ENCODE measurements around the gene C12orf75.
"Not testable (repeated sequence)": the region's sequence is repeated elsewhere in the genome, so short reads cannot be mapped to it uniquely, and the experiment has no call there.

C12orf75 gene

DNA sequence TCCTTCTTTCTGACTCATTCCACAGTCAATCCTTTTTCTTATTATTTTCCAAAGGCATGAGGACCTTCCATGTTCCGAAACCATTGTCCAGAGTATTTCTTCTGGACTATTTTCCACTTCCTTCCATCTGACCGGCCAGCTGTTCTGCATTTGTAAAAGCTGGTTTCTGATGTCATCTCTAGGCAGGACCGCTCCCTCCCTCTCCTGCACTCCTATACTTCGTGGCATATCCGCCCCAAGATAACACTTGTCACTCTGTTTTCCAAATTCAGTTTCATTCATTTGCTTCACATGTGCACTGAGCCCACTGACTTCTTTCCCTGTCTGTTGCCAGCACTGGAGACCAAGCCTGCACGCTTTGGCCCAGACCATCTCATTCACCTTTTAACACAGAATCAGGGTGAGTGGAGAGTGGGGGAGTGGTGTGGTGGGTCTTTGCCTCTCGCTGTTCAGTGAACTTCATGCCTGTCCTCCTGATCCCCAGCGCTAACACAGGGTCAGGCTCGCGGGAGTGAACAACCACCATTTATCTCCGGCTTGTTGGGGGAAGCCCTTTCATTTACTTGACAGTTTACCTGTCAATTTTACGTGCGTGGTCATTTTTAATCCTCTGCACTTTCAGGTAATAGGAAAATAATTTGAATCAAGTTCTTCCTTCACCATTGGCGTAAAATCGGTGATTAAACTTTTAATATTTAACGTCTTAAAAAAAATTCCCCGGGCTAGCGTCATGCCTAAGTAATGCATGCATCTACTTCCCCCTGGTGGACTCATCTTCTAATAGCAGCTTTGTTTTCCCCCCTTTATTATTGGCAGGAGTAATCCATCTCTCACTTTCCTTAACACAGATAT is 52.5 kb downstream of the C12orf75 start:
- peak; percentile 24 for FAIRE-seq

DNA sequence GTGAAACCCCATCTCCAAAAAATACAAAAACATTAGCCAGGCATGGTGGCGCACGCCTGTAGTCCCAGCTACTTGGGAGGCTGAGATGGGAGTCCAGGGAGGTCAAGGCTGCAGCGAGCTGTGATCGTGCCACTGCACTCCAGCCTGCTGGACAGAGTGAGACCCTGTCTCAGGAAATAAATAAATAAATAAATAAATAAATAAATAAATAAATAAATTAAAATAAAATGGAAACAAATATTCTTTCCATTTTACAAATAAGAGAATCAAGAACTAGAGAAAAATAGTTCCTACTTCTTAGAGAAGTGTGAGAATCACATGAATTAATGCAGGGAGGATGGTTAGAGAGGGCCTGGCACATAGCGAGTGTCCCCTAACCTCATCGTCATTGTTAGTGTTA is 53.7 kb downstream of the C12orf75 start:
- FAIRE-seq = no peak

- no peak for FAIRE-seq
Observed at GRCh38 chr12:105384916-105385535, 54.5 kb downstream of the C12orf75 start.

GRCh38 chr12:105386431-105386830 is 55.9 kb downstream of the C12orf75 start:
- no peak for FAIRE-seq

DNA sequence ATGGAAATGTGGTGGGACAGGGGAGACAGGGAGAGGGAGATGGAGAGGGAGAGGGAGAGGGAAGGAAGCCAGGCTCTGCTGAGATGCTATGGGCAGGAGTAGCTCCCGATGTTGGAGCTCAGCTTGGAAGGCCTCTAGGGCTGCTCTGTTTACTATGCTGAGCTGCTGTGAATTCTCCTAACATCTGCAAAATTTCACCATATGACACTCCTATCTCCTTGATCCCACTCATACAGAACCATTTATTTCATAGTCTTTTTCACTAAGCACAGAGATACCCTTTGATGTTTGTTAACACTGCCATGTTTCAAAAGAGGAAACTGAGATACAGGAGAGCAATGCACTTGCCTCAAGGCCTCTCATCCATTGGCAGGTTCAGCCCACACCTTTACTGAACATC is 60.7 kb downstream of the C12orf75 start:
- no peak for FAIRE-seq

GRCh38 chr12:105393587-105393986 is 63.1 kb downstream of the C12orf75 start:
- FAIRE-seq = no peak

DNA sequence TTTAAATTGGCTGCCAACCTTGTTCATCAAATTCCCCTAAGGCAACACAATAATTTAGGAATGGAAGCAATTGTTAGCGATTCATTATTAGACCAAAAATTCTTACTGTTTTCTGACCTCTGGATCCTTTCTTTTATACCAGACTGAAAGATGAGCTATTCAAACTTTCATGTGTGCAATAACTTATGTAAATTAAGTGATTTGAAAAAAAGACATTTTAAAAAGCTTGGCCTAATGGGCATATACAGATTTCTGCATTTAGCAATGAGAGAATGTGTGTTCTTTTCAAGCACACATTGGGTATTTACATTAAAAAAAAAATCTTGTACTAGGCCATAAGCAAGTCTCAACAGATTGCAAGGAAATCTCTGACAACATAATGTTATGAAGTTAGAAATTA is 65.5 kb downstream of the C12orf75 start:
- peak; percentile 21 for FAIRE-seq

GRCh38 chr12:105396983-105397382 is 66.5 kb downstream of the C12orf75 start:
- FAIRE-seq = no peak

DNA sequence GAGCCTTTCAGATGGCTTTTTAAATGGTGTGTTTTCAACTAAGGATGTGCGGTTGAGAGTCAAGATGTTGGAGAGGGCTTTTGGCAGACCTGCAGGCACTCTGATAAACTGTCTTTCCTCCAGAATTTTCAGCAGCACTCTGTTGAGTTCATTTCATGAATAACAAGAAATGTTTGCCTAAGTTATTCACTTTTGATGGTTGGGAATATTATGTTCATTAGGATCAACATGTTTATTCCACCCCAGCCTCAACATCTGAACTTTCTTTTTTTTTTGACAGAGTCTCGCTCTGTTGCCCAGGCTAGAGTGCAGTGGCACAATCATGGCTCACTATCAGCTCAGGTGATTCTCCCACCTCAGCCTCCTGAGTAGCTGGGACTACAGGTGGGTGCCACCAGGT is 68.4 kb downstream of the C12orf75 start:
- FAIRE-seq = no peak

GRCh38 chr12:105399428-105400081 is 69.1 kb downstream of the C12orf75 start:
- no peak for FAIRE-seq

- no peak for FAIRE-seq
Observed at GRCh38 chr12:105400227-105400626, 69.7 kb downstream of the C12orf75 start.

DNA sequence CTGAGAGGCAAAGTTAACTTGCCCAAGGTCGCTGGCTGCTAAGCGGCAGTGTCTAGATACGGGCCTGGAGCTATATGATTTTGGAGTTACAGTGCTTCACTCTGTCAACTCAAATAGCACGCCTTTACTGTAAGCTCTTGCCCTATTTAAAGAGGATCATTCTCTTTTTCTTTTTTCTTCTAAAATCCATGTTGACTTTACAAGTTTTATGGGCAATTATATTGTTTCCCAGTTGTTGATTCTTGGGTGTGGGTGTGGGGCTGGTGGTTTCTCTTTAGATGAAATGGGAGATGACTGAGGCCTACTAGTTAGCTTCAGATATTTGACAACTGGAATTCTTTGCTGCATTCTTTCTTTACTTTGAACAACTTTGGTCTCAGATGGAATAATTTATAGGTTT is 70.7 kb downstream of the C12orf75 start:
- FAIRE-seq = no peak

GRCh38 chr12:105402366-105402765 is 71.9 kb downstream of the C12orf75 start:
- no peak for FAIRE-seq

DNA sequence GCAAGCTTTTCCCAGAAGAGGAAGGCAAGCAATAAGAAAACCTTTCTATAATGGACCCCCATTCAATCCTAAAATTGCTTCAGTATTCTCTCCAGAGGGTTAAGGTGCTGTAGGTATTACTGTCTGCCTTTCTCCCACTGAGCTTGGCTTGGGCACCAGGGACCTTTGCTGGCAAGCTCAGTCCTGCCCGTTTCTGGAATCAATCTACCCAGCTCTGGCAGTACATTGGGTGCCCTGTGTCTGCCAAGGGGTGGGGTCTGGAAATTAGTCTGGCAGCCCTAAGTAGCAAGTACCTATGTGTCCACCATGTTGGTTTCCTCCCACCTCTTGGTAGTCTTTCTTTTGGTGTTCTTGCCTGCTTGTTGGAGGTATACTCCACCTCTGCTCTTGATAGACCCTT is 72.6 kb downstream of the C12orf75 start:
- no peak for FAIRE-seq

DNA sequence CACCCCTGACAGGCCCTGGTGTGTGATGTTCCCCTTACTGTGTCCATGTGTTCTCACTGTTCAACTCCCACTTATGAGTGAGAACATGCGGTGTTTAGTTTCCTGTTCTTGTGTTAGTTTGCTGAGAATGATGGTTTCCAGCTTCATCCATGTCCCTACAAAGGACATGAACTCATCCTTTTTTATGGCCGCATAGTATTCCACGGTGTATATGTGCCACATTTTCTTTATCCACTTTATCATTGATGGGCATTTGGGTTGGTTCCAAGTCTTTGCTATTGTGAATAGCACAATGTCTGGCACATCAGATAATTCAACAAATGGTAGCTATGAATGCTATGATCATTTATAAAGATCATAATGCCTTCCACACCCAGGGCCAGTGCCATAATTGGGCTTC is 73.6 kb downstream of the C12orf75 start:
- FAIRE-seq = not testable (repeated sequence)

GRCh38 chr12:105406497-105406896 is 76.0 kb downstream of the C12orf75 start:
- no peak for FAIRE-seq

- FAIRE-seq = no peak
Observed at GRCh38 chr12:105409279-105409678, 78.8 kb downstream of the C12orf75 start.

- FAIRE-seq = no peak
Observed at GRCh38 chr12:105409801-105410471, 79.4 kb downstream of the C12orf75 start.

DNA sequence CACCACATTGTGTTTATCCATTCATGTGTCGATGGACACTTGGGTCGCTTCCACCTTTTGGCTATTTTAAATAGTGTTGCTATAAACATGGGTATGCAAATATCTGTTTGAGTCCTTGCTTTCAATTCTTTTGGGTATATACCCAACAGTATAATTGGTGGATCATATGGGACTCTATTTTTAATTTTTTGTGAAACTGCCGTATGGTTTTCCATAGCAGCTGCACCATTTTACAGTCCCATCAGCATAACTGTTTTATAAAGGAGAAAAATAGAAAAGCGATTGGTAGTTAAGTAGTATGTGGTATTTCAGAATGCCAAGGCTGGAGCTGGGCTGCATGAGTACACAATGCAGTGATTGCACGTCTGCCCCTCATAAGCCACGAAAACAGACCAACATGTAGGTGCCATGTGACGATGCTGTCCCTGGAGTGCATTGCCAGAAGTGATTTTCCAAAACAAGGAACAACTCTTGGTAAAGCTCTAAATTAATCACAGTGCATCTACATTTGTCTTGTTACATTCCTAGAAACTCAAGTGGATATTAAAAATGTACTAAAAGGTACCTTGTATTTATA is 83.5 kb downstream of the C12orf75 start:
- no peak for FAIRE-seq

DNA sequence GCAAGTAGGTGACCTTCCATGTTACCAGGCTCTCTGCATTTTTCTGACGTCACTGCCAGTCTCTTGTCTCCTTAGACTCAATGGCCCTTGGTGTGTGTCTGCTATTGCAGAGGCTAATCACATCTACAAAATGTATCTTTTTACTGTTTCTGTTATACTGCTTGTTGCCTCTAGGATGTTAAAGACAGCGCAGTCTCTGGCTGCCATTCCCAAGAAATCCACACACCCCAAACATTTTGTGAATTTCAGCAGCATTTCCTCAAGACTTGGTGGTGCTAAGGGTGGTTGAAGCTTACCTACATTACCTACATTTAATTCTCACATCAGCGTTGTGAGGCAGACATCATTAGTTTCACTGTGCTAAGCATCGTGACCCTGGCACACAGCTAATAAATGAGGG is 87.2 kb downstream of the C12orf75 start:
- FAIRE-seq = no peak

- no peak for FAIRE-seq
Observed at GRCh38 chr12:105418229-105418628, 87.7 kb downstream of the C12orf75 start.

- no peak for FAIRE-seq
Observed at GRCh38 chr12:105418821-105419291, 88.4 kb downstream of the C12orf75 start.

DNA sequence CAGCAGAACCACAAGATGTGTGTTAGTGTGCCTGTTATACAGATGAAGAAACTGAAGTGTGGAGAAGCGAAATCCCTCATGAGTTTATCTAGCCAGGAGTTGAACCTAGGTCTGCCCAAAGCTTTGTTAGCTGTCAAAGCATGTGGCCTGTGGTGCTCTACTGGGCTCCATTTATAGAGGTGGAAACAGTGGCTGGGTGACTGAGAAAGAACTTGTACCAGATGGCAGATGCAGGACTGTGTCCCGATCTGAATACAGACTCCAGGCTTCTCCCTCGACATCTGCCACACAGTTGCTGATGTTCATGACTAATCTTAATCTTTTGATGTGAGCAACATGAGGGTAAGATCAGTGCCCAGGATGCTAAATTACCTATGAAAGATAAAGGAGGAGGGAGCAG is 89.1 kb downstream of the C12orf75 start:
- no peak for FAIRE-seq
